NCI-H2171 treated with DMSO at 0.1 percent for 48 hours (cell line): Measurements from ENCODE around the gene WDR74.

Experiments
- DNase-seq: peaks from one replicate; lab custom pipeline; 2025; lab: John Stamatoyannopoulos, UW

The WDR74 gene

GRCh38 chr11:62792202-62792575 is 47.2 kb downstream of the WDR74 start:
- DNase-seq, result no peak

GRCh38 chr11:62791501-62792201 is 47.7 kb downstream of the WDR74 start, which contains the start of gene TMEM223:
Gene TMEM223 (minus strand): TSS chr11:62792006. CDS start chr11:62791994, 12 bp downstream.
- DNase-seq, result peak; percentile 77

GRCh38 chr11:62789576-62789975 is 49.8 kb downstream of the WDR74 start:
- no peak for DNase-seq

- no peak for DNase-seq
These were observed 50.4 kb downstream of the WDR74 start for GRCh38 chr11:62788991-62789390.

GRCh38 chr11:62787005-62787759 is 52.2 kb downstream of the WDR74 start, which contains the start of gene TMEM179B:
Gene TMEM179B (plus strand): TSS chr11:62787402. CDS start chr11:62787432, 30 bp downstream.
- peak; percentile 97 for DNase-seq

- DNase-seq, result peak; percentile 78
These were observed 52.9 kb downstream of the WDR74 start for GRCh38 chr11:62786318-62787004.
